ENCODE measurements around the gene ELOF1.

GRCh38 chr19:11554160-11554559 is 4.9 kb downstream of the ELOF1 start:
- TF ChIP-seq, protein P1, sequence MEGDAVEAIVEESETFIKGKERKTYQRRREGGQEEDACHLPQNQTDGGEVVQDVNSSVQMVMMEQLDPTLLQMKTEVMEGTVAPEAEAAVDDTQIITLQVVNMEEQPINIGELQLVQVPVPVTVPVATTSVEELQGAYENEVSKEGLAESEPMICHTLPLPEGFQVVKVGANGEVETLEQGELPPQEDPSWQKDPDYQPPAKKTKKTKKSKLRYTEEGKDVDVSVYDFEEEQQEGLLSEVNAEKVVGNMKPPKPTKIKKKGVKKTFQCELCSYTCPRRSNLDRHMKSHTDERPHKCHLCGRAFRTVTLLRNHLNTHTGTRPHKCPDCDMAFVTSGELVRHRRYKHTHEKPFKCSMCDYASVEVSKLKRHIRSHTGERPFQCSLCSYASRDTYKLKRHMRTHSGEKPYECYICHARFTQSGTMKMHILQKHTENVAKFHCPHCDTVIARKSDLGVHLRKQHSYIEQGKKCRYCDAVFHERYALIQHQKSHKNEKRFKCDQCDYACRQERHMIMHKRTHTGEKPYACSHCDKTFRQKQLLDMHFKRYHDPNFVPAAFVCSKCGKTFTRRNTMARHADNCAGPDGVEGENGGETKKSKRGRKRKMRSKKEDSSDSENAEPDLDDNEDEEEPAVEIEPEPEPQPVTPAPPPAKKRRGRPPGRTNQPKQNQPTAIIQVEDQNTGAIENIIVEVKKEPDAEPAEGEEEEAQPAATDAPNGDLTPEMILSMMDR (conservative IDR thresholded peaks at IDR 0.05; ENCODE audit: low read depth, low read length) = no peak
- no peak for TF ChIP-seq EZH2phosphoT487 (IDR thresholded peaks at IDR 0.05; ENCODE audit: borderline replicate concordance, low read length)

Measured in PC-3 (cell line).